Endothelial cell (in vitro differentiated cells): ENCODE measurements around the gene ARHGAP9. TPM values are rescaled to one million over a fixed set of nuclear protein-coding genes. Genes with fewer than 3 reads are reported as not detected.
A peak's percentile ranks its signal among the peaks of the same experiment; 100 is the strongest.

ENCODE experiments used
- DNase-seq: peaks from one replicate; pipeline ENCODE4 v3.0.0; 2021; ENCODE audit warnings: low spot score
- H3K27ac Mint-ChIP-seq: one replicate; pipeline ENCODE4 v1.8.0; 2021; ENCODE audit warnings: mixed read lengths, inconsistent platforms; ENCODE audit not compliant: unreplicated experiment
- H3K27me3 Mint-ChIP-seq: one replicate; pipeline ENCODE4 v1.8.0; 2021; ENCODE audit warnings: mild to moderate bottlenecking, moderate library complexity, mixed read lengths, inconsistent platforms; ENCODE audit not compliant: unreplicated experiment
- H3K36me3 Mint-ChIP-seq: one replicate; pipeline ENCODE4 v1.8.0; 2021; ENCODE audit warnings: mild to moderate bottlenecking, low read depth, mixed read lengths, inconsistent platforms; ENCODE audit not compliant: unreplicated experiment
- H3K4me1 Mint-ChIP-seq: one replicate; pipeline ENCODE4 v1.8.0; 2021; ENCODE audit warnings: mild to moderate bottlenecking, mixed read lengths, inconsistent platforms; ENCODE audit not compliant: unreplicated experiment
- H3K4me3 Mint-ChIP-seq: one replicate; pipeline ENCODE4 v1.8.0; 2021; ENCODE audit warnings: mild to moderate bottlenecking, mixed read lengths, inconsistent platforms; ENCODE audit not compliant: unreplicated experiment
- H3K9me3 Mint-ChIP-seq: one replicate; pipeline ENCODE4 v1.8.0; 2021; ENCODE audit warnings: mixed read lengths, inconsistent platforms; ENCODE audit not compliant: unreplicated experiment
- CTCF ChIP-seq: fragments of 200-600 bp; sonication (generic); IDR thresholded peaks from one replicate; pipeline ENCODE4 v1.5.0; 2021; ENCODE audit warnings: antibody characterized with exemption; ENCODE audit not compliant: unreplicated experiment
- total RNA-seq: library from RNA; stranded (reverse); fragmentation: NEBNext Ultra II Directional; extraction: Animal tissue kit (Norgen Biotek cat#: 25700); gene quantifications from one replicate; pipeline ENCODE4 v1.2.1, GENCODE V29; 2021; ENCODE audit not compliant: unreplicated experiment

The ARHGAP9 gene
- total RNA-seq, 1 donor from 2014 or later: 65.4 TPM

- no peaks in the 10 kb centered on the region for H3K9me3 Mint-ChIP-seq
Observed at GRCh38 chr12:57487597-57488401, 8.1 kb upstream of the ARHGAP9 start, which contains the start of gene MARS1. MARS1 (plus strand) TSS chr12:57488068; CDS start chr12:57488091, 23 bp downstream.

GRCh38 chr12:57487055-57487596, 7.5 kb upstream of the ARHGAP9 start:
- Mint-ChIP-seq H3K4me1 (peaks cover 12% of the 10 kb centered on the region), H3K4me3 (peak overlapping the region; percentile 67), H3K9me3 (no peaks in the 10 kb centered on the region), H3K27ac (no peak overlapping the region), H3K36me3 (peaks cover 33% of the 10 kb centered on the region), H3K27me3 (peaks cover 3% of the 10 kb centered on the region)
- DNase-seq: no peak
- TF ChIP-seq CTCF: no peak

More at GRCh38 chr12:57487597-57488401, 8.1 kb upstream of the ARHGAP9 start, which contains the start of gene MARS1:
- peaks cover 12% of the 10 kb centered on the region for H3K4me1 Mint-ChIP-seq
- H3K36me3 Mint-ChIP-seq: peaks cover 38% of the 10 kb centered on the region
- H3K4me3 Mint-ChIP-seq: peak within 1 kb of the TSS; percentile 98
- H3K27ac Mint-ChIP-seq: peak within 1 kb of the TSS; percentile 96
- peaks cover 4% of the 10 kb centered on the region for H3K27me3 Mint-ChIP-seq
- peak; percentile 82 for DNase-seq
- TF ChIP-seq CTCF: no peak

- DNase-seq: no peak
- Mint-ChIP-seq H3K9me3 (no peaks in the 10 kb centered on the region), H3K36me3 (peaks cover 24% of the 10 kb centered on the region), H3K4me3 (no peak overlapping the region), H3K27me3 (peaks cover 7% of the 10 kb centered on the region), H3K27ac (no peak overlapping the region), H3K4me1 (peaks cover 22% of the 10 kb centered on the region)
- no peak for TF ChIP-seq CTCF
Observed at GRCh38 chr12:57485695-57486094, 6.0 kb upstream of the ARHGAP9 start.

GRCh38 chr12:57483466-57483865, 3.8 kb upstream of the ARHGAP9 start:
- peaks cover 14% of the 10 kb centered on the region for H3K27me3 Mint-ChIP-seq
- H3K27ac Mint-ChIP-seq: peak overlapping the region; percentile 0
- no peaks in the 10 kb centered on the region for H3K9me3 Mint-ChIP-seq
- no peak overlapping the region for H3K4me3 Mint-ChIP-seq
- DNase-seq: no peak
- H3K36me3 Mint-ChIP-seq: peaks cover 15% of the 10 kb centered on the region
- peaks cover 34% of the 10 kb centered on the region for H3K4me1 Mint-ChIP-seq
- no peak for TF ChIP-seq CTCF

- H3K27me3 Mint-ChIP-seq: peaks cover 23% of the 10 kb centered on the region
- H3K9me3 Mint-ChIP-seq: no peaks in the 10 kb centered on the region
- peaks cover 14% of the 10 kb centered on the region for H3K36me3 Mint-ChIP-seq
- H3K27ac Mint-ChIP-seq: no peak overlapping the region
- H3K4me3 Mint-ChIP-seq: peak overlapping the region; percentile 3
- peaks cover 47% of the 10 kb centered on the region for H3K4me1 Mint-ChIP-seq
- TF ChIP-seq CTCF: no peak
- DNase-seq: no peak
Observed at GRCh38 chr12:57481671-57482070, 2.0 kb upstream of the ARHGAP9 start.
